ENCODE results near the gene ZNF655.
A peak's percentile ranks its signal among the peaks of the same experiment; 100 is the strongest.

ZNF655 gene

DNA sequence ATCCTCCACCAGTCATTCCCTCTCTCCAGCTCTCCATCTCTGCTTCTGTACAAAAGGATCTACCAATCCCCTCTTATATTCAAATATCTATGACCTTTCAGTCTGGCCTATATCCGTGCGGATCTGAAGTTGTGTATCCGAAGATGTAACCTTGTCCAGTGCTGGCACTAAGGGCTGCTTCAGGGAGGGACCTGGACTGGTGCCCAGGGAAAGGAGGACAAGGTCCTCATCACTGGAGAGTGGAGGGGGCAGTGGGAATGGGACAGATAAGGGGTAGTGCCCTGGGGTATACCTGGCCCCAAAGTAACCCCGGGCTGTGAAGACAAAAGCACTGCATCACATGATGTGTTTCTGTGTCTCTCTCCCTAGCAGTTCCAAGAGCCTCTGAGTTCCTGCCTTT lies 41.4 kb downstream of the ZNF655 start:
- H3K9me2 ChIP-seq (replicated peaks; ENCODE audit: control insufficient read depth, low read length): no peaks in the 10 kb centered on the region
- H3K9me3 ChIP-seq (ENCODE audit: control insufficient read depth, insufficient read depth, low read length): no peaks in the 10 kb centered on the region
- no peak overlapping the region for H3K27ac ChIP-seq (ENCODE audit: low read depth, low read length)
- H4K20me1 ChIP-seq (ENCODE audit: control insufficient read depth, insufficient read depth, low read depth, low read length): no peaks in the 10 kb centered on the region
- H3K79me2 ChIP-seq (ENCODE audit: control insufficient read depth, low read length): no peaks in the 10 kb centered on the region
- H3K4me2 ChIP-seq (ENCODE audit: low read length): no peak overlapping the region
- H3F3A ChIP-seq (ENCODE audit: control insufficient read depth, insufficient read depth): no peaks in the 10 kb centered on the region
- H3K36me3 ChIP-seq (ENCODE audit: control insufficient read depth, low read length): no peaks in the 10 kb centered on the region
- no peaks in the 10 kb centered on the region for H3K27me3 ChIP-seq (ENCODE audit: control insufficient read depth, low read length)
- TF ChIP-seq EZH2phosphoT487 (IDR thresholded peaks at IDR 0.05; ENCODE audit: borderline replicate concordance, low read length): no peak
- TF ChIP-seq, protein P1, sequence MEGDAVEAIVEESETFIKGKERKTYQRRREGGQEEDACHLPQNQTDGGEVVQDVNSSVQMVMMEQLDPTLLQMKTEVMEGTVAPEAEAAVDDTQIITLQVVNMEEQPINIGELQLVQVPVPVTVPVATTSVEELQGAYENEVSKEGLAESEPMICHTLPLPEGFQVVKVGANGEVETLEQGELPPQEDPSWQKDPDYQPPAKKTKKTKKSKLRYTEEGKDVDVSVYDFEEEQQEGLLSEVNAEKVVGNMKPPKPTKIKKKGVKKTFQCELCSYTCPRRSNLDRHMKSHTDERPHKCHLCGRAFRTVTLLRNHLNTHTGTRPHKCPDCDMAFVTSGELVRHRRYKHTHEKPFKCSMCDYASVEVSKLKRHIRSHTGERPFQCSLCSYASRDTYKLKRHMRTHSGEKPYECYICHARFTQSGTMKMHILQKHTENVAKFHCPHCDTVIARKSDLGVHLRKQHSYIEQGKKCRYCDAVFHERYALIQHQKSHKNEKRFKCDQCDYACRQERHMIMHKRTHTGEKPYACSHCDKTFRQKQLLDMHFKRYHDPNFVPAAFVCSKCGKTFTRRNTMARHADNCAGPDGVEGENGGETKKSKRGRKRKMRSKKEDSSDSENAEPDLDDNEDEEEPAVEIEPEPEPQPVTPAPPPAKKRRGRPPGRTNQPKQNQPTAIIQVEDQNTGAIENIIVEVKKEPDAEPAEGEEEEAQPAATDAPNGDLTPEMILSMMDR (IDR thresholded peaks at IDR 0.05; ENCODE audit: low read depth, low read length, poor library complexity, severe bottlenecking): no peak
- H3K4me1 ChIP-seq (ENCODE audit: control insufficient read depth, low read length): no peaks in the 10 kb centered on the region
- no peak overlapping the region for H3K4me3 ChIP-seq (ENCODE audit: low read length)

- Histone ChIP-seq H3K9me2 (replicated peaks; ENCODE audit: control insufficient read depth, low read length) (no peaks in the 10 kb centered on the region), H3K27me3 (ENCODE audit: control insufficient read depth, low read length) (no peaks in the 10 kb centered on the region), H3K9me3 (ENCODE audit: control insufficient read depth, insufficient read depth, low read length) (no peaks in the 10 kb centered on the region), H3K4me2 (ENCODE audit: low read length) (no peak overlapping the region), H3F3A (ENCODE audit: control insufficient read depth, insufficient read depth) (no peaks in the 10 kb centered on the region), H3K4me1 (ENCODE audit: control insufficient read depth, low read length) (no peaks in the 10 kb centered on the region), H3K36me3 (ENCODE audit: control insufficient read depth, low read length) (no peaks in the 10 kb centered on the region), H3K4me3 (ENCODE audit: low read length) (no peak overlapping the region), H3K27ac (ENCODE audit: low read depth, low read length) (no peak overlapping the region), H4K20me1 (ENCODE audit: control insufficient read depth, insufficient read depth, low read depth, low read length) (no peaks in the 10 kb centered on the region), H3K79me2 (ENCODE audit: control insufficient read depth, low read length) (no peaks in the 10 kb centered on the region)
- TF ChIP-seq EZH2phosphoT487 (IDR thresholded peaks at IDR 0.05; ENCODE audit: borderline replicate concordance, low read length): no peak
- TF ChIP-seq, protein P1 (IDR thresholded peaks at IDR 0.05; ENCODE audit: low read depth, low read length, poor library complexity, severe bottlenecking): peak; percentile 40
These were observed 43.3 kb downstream of the ZNF655 start for GRCh38 chr7:99601656-99602310.

DNA sequence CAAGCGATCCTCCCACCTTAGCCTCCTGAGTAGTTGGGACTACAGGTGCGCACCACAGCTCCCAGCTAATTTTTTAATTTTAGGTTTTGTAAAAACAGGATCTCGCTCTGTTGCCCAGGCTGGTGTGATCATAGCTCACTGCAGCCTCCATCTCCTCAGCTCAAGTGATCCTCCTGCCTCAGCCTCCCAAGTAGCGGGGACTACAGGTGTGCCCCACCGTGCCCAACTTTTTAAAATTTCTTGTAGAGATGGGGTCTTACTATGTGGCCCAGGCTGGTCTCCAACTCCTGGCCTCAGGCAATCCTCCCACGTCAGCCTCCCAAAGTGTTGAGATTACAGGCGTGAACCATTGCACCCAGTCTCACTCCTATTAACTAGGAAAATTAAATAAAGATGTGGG lies 47.1 kb downstream of the ZNF655 start:
- no peaks in the 10 kb centered on the region for H3K4me1 ChIP-seq (ENCODE audit: control insufficient read depth, low read length)
- H3K4me2 ChIP-seq (ENCODE audit: low read length): no peak overlapping the region
- no peaks in the 10 kb centered on the region for H3F3A ChIP-seq (ENCODE audit: control insufficient read depth, insufficient read depth)
- no peak overlapping the region for H3K4me3 ChIP-seq (ENCODE audit: low read length)
- H3K27ac ChIP-seq (ENCODE audit: low read depth, low read length): no peak overlapping the region
- no peaks in the 10 kb centered on the region for H3K27me3 ChIP-seq (ENCODE audit: control insufficient read depth, low read length)
- H3K36me3 ChIP-seq (ENCODE audit: control insufficient read depth, low read length): no peaks in the 10 kb centered on the region
- H3K9me2 ChIP-seq (replicated peaks; ENCODE audit: control insufficient read depth, low read length): no peaks in the 10 kb centered on the region
- H3K9me3 ChIP-seq (ENCODE audit: control insufficient read depth, insufficient read depth, low read length): no peaks in the 10 kb centered on the region
- TF ChIP-seq, protein P1 (IDR thresholded peaks at IDR 0.05; ENCODE audit: low read depth, low read length, poor library complexity, severe bottlenecking): no peak
- H4K20me1 ChIP-seq (ENCODE audit: control insufficient read depth, insufficient read depth, low read depth, low read length): no peaks in the 10 kb centered on the region
- no peaks in the 10 kb centered on the region for H3K79me2 ChIP-seq (ENCODE audit: control insufficient read depth, low read length)

All from DOHH2 (cell line).